Sigmoid colon (tissue), 7 donors: ENCODE measurements around the gene ACSL1. TPM values are rescaled to one million over a fixed set of nuclear protein-coding genes. Genes with fewer than 3 reads are reported as not detected.
A peak's percentile ranks its signal among the peaks of the same experiment; 100 is the strongest.

Experiments used
- DNase-seq: peaks from one replicate; pipeline ENCODE4 v3.0.0-alpha.2; 2019
- H3K27ac ChIP-seq, 4 donors: fragments of 200-600 bp; sonication (generic); one replicate each; pipeline ENCODE4 v1.5.1; 2016 to 2019; ENCODE audit warnings: mild to moderate bottlenecking in 1 of 4
- H3K27me3 ChIP-seq, 3 donors: fragments of 200-600 bp; sonication (generic); one replicate each; pipeline ENCODE4 v1.5.1; 2019; ENCODE audit warnings: mild to moderate bottlenecking in 1 of 3
- H3K36me3 ChIP-seq, 4 donors: fragments of 200-600 bp; sonication (generic); one replicate each; pipeline ENCODE4 v1.5.1; 2016 to 2019
- H3K4me1 ChIP-seq, 4 donors: fragments of 200-600 bp; sonication (generic); one replicate each; pipeline ENCODE4 v1.5.1; 2017 to 2019
- H3K4me3 ChIP-seq, 4 donors: fragments of 200-600 bp; sonication (generic); one replicate each; pipeline ENCODE4 v1.5.1; 2017 to 2019; ENCODE audit warnings: mild to moderate bottlenecking in 2 of 4, moderate library complexity in 1 of 4
- H3K9me3 ChIP-seq, 4 donors: fragments of 200-600 bp in 3 of 4; sonication (generic) in 3 of 4; one replicate each; pipeline versions ENCODE4 v1.5.1 to v1.6.1; 2013 to 2019
- CTCF ChIP-seq, 4 experiments: fragments of 450-650 bp in 3 of 4; fragments of 200-600 bp in 1 of 4; IDR thresholded peaks; one replicate each; pipeline ENCODE4 v1.5.1; 2016 to 2019; ENCODE audit warnings: antibody characterized with exemption in 4 of 4, mild to moderate bottlenecking in 3 of 4, moderate library complexity in 2 of 4
- EP300 ChIP-seq, 4 donors: sonication (generic); formaldehyde crosslinking; IDR thresholded peaks; one replicate each; pipeline ENCODE4 v1.6.1; 2017; ENCODE audit warnings: antibody characterized with exemption in 4 of 4
- POLR2A ChIP-seq, 2 donors: fragments of 450-650 bp; IDR thresholded peaks; one replicate each; pipeline ENCODE4 v1.6.1; 2016; ENCODE audit warnings: antibody characterized with exemption in 2 of 2, mild to moderate bottlenecking in 2 of 2, moderate library complexity in 2 of 2
- POLR2AphosphoS5 ChIP-seq, 4 donors: sonication (generic); formaldehyde crosslinking; IDR thresholded peaks; one replicate each; pipeline ENCODE4 v1.6.1; 2017; ENCODE audit warnings: antibody characterized with exemption in 4 of 4
- WGBS, 2 donors: extraction: QIAGEN DNeasy Blood & Tissue Kit; methylation state at CpG; one replicate each; pipeline ENCODE4 v1.1.7; 2013; 5-methylcytosine and 5-hydroxymethylcytosine counted together
- intact Hi-C: fragments of 100-400 bp; cut with DNase I; formaldehyde crosslinking; loops from one replicate; pipeline ENCODE4 v1.15.1; 2023
- polyA plus RNA-seq, 3 donors: library from polyadenylated mRNA; stranded (reverse); fragments of 200-250 nt; gene quantifications; one replicate each; pipeline ENCODE4 v1.2.3, GENCODE V29; 2013
- total RNA-seq, 4 donors: library from RNA; depleted of rRNA; stranded (reverse); fragments of >200 nt; gene quantifications; one replicate each; pipeline ENCODE4 v1.1.0, GENCODE V29; 2016
- donor health status: healthy with polysubstance abuse.
- donor health status: Bipolar disorder and iron deficiency.
- donor health status: healthy.

ACSL1 gene
- total and polyA plus RNA-seq, 7 donors = 31.7 to 121 (median 57.1) TPM

- no peak overlapping the region for H3K27ac ChIP-seq
- H3K4me3 ChIP-seq = no peak overlapping the region
- no peak for DNase-seq
- intact Hi-C loops = no loop called here
- H3K36me3 ChIP-seq = no peaks in the 10 kb centered on the region
- TF ChIP-seq POLR2A (IDR thresholded peaks at IDR 0.05) (no peak), POLR2AphosphoS5 (IDR thresholded peaks at IDR 0.05) (no peak), CTCF (IDR thresholded peaks at IDR 0.05) (no peak), EP300 (IDR thresholded peaks at IDR 0.05) (no peak)
- no peaks in the 10 kb centered on the region for H3K4me1 ChIP-seq
- 55 to 73% methylated on average over 5 of the region's 5 CpGs for WGBS, 2 donors
- no peaks in the 10 kb centered on the region for H3K27me3 ChIP-seq
- H3K9me3 ChIP-seq = no peaks in the 10 kb centered on the region
These were observed 35.3 kb upstream of the ACSL1 start for GRCh38 chr4:184861047-184861446.

- H3K36me3 ChIP-seq = no peaks in the 10 kb centered on the region
- TF ChIP-seq EP300 (IDR thresholded peaks at IDR 0.05) = no peak
- TF ChIP-seq POLR2AphosphoS5 (IDR thresholded peaks at IDR 0.05) = no peak
- no peak for TF ChIP-seq CTCF (IDR thresholded peaks at IDR 0.05)
- TF ChIP-seq POLR2A (IDR thresholded peaks at IDR 0.05) = no peak
- intact Hi-C loops = no loop called here
- no peak overlapping the region for H3K27ac ChIP-seq
- no peak overlapping the region for H3K4me3 ChIP-seq
- no peaks in the 10 kb centered on the region for H3K4me1 ChIP-seq
- WGBS, 2 donors = 84 to 85% methylated on average over 15 of the region's 15 CpGs
- H3K9me3 ChIP-seq = no peaks in the 10 kb centered on the region
- H3K27me3 ChIP-seq = no peaks in the 10 kb centered on the region
- DNase-seq = no peak
These were observed 34.4 kb upstream of the ACSL1 start for GRCh38 chr4:184860018-184860779.

GRCh38 chr4:184857441-184858121, 31.8 kb upstream of the ACSL1 start:
- no peak for DNase-seq
- WGBS, 2 donors = 67 to 77% methylated on average over 11 of the region's 11 CpGs
- TF ChIP-seq EP300 (IDR thresholded peaks at IDR 0.05) (no peak), POLR2A (IDR thresholded peaks at IDR 0.05) (no peak), CTCF (IDR thresholded peaks at IDR 0.05) (no peak), POLR2AphosphoS5 (IDR thresholded peaks at IDR 0.05) (no peak)
- H3K4me3 ChIP-seq = no peak overlapping the region
- no peak overlapping the region for H3K27ac ChIP-seq
- no peaks in the 10 kb centered on the region for H3K36me3 ChIP-seq
- no peaks in the 10 kb centered on the region for H3K9me3 ChIP-seq
- H3K4me1 ChIP-seq = no peaks in the 10 kb centered on the region
- no peaks in the 10 kb centered on the region for H3K27me3 ChIP-seq
- intact Hi-C loops = no loop called here

- 64 to 78% methylated on average over 1 of the region's 1 CpG for WGBS, 2 donors
- Histone ChIP-seq H3K4me3 (no peak overlapping the region), H3K4me1 (no peaks in the 10 kb centered on the region), H3K27ac (no peak overlapping the region), H3K36me3 (no peaks in the 10 kb centered on the region), H3K27me3 (no peaks in the 10 kb centered on the region), H3K9me3 (no peaks in the 10 kb centered on the region)
- intact Hi-C loops = no loop called here
- no peak for DNase-seq
- TF ChIP-seq POLR2A (IDR thresholded peaks at IDR 0.05) (no peak), CTCF (IDR thresholded peaks at IDR 0.05) (no peak), POLR2AphosphoS5 (IDR thresholded peaks at IDR 0.05) (peak in 1 of 4 donors; percentile 26), EP300 (IDR thresholded peaks at IDR 0.05) (peak in 2 of 4 donors; percentile 35 to 54)
These were observed 30.5 kb upstream of the ACSL1 start for GRCh38 chr4:184856277-184856609.
